Activated T-cell treated with anti-CD3 and anti-CD28 coated beads, Interleukin-2, amount 50 U/mL, for 4 hours (primary cell): ENCODE data around the gene SHROOM2. TPM values are rescaled to one million over a fixed set of nuclear protein-coding genes. Genes with fewer than 3 reads are reported as not detected.

Source experiments
- total RNA-seq, 3 donors: library from RNA; stranded (reverse); gene quantifications; one replicate each; pipeline ENCODE4 v1.2.1, GENCODE V29; 2021

Gene SHROOM2
- total RNA-seq, 3 donors from 2014 or later: 0.03 TPM; not detected in 2

Other genes with a start within 250 kb of the SHROOM2 start
- gene GPR143, start 20.6 kb upstream of the SHROOM2 start, total RNA-seq: not detected
- not detected for gene CLDN34, start 180.9 kb downstream of the SHROOM2 start, total RNA-seq